Measurements from ENCODE around the gene LRRC75A. TPM values are rescaled to one million over a fixed set of nuclear protein-coding genes. Genes with fewer than 3 reads are reported as not detected.

The LRRC75A gene
- polyA plus RNA-seq, 3 donors, result 1.0 to 2.4 (median 1.4) TPM

DNA sequence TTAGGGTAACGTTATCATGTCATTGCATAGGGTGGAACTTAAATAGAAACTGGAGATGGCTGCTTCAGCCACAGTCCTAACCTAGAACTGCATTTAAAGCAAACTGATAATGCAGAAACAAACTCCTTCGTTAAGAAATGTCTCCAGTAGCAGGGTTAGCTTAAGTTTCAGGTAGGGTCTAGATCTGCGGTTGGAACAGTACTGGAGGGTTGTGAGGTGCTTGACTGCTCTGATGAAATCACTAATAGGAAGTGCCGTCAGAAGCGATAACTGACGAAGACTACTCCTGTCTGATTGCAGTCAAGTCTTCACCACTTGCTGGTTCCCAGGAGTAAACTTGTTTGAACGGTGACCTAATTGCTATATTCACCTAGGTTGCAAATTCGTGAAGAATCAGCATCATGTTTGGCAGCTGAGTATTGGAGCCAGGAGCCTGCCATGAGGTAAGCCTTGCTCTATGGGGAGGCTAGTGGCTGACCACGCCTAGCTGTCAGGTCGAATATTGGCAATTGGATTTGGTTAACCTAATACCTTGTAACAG, 52.1 kb downstream of the LRRC75A start:
- Mint-ChIP-seq H3K36me3 (peaks cover 40% of the 10 kb centered on the region in 2 donors), H3K4me1 (peaks cover 50% of the 10 kb centered on the region), H3K27ac (peak overlapping the region; percentile 92 to 98 (median 96)), H3K4me3 (peak overlapping the region; percentile 95 to 96), H3K9me3 (no peaks in the 10 kb centered on the region), H3K27me3 (ENCODE audit: low read depth in 3 of 3) (no peaks in the 10 kb centered on the region)
- Histone ChIP-seq H3K27me3 (ENCODE audit: control insufficient read depth in 2 of 2, insufficient read depth in 2 of 2, low read length in 2 of 2) (no peaks in the 10 kb centered on the region), H3K79me2 (ENCODE audit: insufficient read depth, low read length) (peaks cover 54% of the 10 kb centered on the region), H3K4me1 (ENCODE audit: control insufficient read depth in 1 of 2, insufficient read depth in 2 of 2, low read length in 2 of 2) (peaks cover 40 to 48% of the 10 kb centered on the region in 2 donors), H3K27ac (ENCODE audit: low read depth in 1 of 2, low read length in 2 of 2) (peak overlapping the region; percentile 81 to 90), H2AFZ (ENCODE audit: insufficient read depth, low read depth, low read length, poor library complexity, severe bottlenecking) (peak overlapping the region; percentile 79), H3K36me3 (replicated peaks in 1 of 2; ENCODE audit: control insufficient read depth in 1 of 2, insufficient read depth in 2 of 2, low read length in 2 of 2) (peaks cover 36 to 42% of the 10 kb centered on the region in 2 donors), H4K20me1 (ENCODE audit: insufficient read depth, low read length) (peaks cover 36% of the 10 kb centered on the region), H3K9ac (ENCODE audit: insufficient read depth, low read length, poor library complexity, severe bottlenecking) (peak overlapping the region; percentile 82), H3K4me3 (replicated peaks in 1 of 3; ENCODE audit: low read depth in 2 of 3, low read length in 3 of 3) (peak overlapping the region; percentile 54 to 85 (median 75)), H3K9me3 (replicated peaks in 1 of 2; ENCODE audit: control insufficient read depth in 1 of 2, insufficient read depth in 1 of 2, low read length in 2 of 2) (no peaks in the 10 kb centered on the region), H3K4me2 (replicated peaks; ENCODE audit: extremely low read depth, low read length, poor library complexity, severe bottlenecking) (peak overlapping the region; percentile 90)
- WGBS (ENCODE audit: insufficient coverage), result 8% methylated on average over 9 of the region's 10 CpGs
- intact Hi-C loops (cut with micrococcal nuclease), result loop anchor here in 1 of 2 donors (2.0 kb wide), 1 partner anchor 59 kb away; the partner anchor contains the start of gene UBB
- peak in 2 of 3 donors; percentile 42 to 59 for DNase-seq
- TF ChIP-seq, protein P1, sequence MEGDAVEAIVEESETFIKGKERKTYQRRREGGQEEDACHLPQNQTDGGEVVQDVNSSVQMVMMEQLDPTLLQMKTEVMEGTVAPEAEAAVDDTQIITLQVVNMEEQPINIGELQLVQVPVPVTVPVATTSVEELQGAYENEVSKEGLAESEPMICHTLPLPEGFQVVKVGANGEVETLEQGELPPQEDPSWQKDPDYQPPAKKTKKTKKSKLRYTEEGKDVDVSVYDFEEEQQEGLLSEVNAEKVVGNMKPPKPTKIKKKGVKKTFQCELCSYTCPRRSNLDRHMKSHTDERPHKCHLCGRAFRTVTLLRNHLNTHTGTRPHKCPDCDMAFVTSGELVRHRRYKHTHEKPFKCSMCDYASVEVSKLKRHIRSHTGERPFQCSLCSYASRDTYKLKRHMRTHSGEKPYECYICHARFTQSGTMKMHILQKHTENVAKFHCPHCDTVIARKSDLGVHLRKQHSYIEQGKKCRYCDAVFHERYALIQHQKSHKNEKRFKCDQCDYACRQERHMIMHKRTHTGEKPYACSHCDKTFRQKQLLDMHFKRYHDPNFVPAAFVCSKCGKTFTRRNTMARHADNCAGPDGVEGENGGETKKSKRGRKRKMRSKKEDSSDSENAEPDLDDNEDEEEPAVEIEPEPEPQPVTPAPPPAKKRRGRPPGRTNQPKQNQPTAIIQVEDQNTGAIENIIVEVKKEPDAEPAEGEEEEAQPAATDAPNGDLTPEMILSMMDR (IDR thresholded peaks at IDR 0.05), result no peak

DNA sequence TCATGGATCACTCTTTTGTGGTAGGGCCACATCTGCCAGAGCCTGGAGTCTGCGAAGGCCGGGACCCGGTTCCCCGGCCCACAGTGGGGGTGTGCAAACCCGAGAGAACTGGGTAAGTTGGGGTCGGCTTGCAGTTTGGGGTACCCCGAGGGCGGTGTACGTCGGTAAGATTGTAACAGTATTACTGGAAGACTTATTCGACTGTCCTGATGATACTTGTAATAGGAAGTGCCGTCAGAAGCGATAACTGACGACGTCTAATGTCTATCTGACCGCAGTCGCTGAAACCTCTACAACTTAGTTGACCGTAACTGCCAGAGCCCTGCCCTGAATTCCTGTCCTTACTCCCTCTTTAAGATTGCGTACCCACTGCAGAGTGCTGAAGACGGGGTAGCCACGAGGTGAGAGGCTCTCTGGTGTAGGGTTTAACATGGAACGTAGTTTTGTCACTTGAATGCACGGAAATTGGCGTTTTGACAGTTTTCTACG, 52.6 kb downstream of the LRRC75A start:
- Histone ChIP-seq H3K4me3 (replicated peaks in 1 of 3; ENCODE audit: low read depth in 2 of 3, low read length in 3 of 3) (peak overlapping the region; percentile 54 to 85 (median 75)), H3K27ac (ENCODE audit: low read depth in 1 of 2, low read length in 2 of 2) (peak overlapping the region; percentile 81 to 90), H3K9ac (ENCODE audit: insufficient read depth, low read length, poor library complexity, severe bottlenecking) (peak overlapping the region; percentile 82), H4K20me1 (ENCODE audit: insufficient read depth, low read length) (peaks cover 33% of the 10 kb centered on the region), H3K79me2 (ENCODE audit: insufficient read depth, low read length) (peaks cover 54% of the 10 kb centered on the region), H3K4me2 (replicated peaks; ENCODE audit: extremely low read depth, low read length, poor library complexity, severe bottlenecking) (peak overlapping the region; percentile 90), H3K36me3 (replicated peaks in 1 of 2; ENCODE audit: control insufficient read depth in 1 of 2, insufficient read depth in 2 of 2, low read length in 2 of 2) (peaks cover 34 to 37% of the 10 kb centered on the region in 2 donors), H3K4me1 (ENCODE audit: control insufficient read depth in 1 of 2, insufficient read depth in 2 of 2, low read length in 2 of 2) (peaks cover 40 to 48% of the 10 kb centered on the region in 2 donors), H3K27me3 (ENCODE audit: control insufficient read depth in 2 of 2, insufficient read depth in 2 of 2, low read length in 2 of 2) (no peaks in the 10 kb centered on the region), H2AFZ (ENCODE audit: insufficient read depth, low read depth, low read length, poor library complexity, severe bottlenecking) (peak overlapping the region; percentile 79), H3K9me3 (replicated peaks in 1 of 2; ENCODE audit: control insufficient read depth in 1 of 2, insufficient read depth in 1 of 2, low read length in 2 of 2) (no peaks in the 10 kb centered on the region)
- Mint-ChIP-seq H3K9me3 (no peaks in the 10 kb centered on the region), H3K4me1 (peaks cover 50% of the 10 kb centered on the region), H3K27me3 (ENCODE audit: low read depth in 3 of 3) (no peaks in the 10 kb centered on the region), H3K4me3 (peak overlapping the region; percentile 95 to 96), H3K36me3 (peaks cover 35 to 40% of the 10 kb centered on the region in 2 donors), H3K27ac (peak overlapping the region; percentile 92 to 98 (median 96))
- TF ChIP-seq, protein P1 (IDR thresholded peaks at IDR 0.05), result no peak
- 0% methylated on average over 17 of the region's 25 CpGs for WGBS (ENCODE audit: insufficient coverage)
- intact Hi-C loops (cut with micrococcal nuclease), result loop anchor here in 1 of 2 donors (2.0 kb wide), 1 partner anchor 59 kb away; the partner anchor contains the start of gene UBB
- DNase-seq, result peak; percentile 46 to 57 (median 51)
